Activated naive CD4-positive, alpha-beta T cell (primary cell): Measurements from ENCODE around the gene PILRB.

Source experiments
- DNase-seq, 4 experiments: peaks; one replicate each; lab custom pipeline; 2025; lab: John Stamatoyannopoulos, UW

The PILRB gene

DNA sequence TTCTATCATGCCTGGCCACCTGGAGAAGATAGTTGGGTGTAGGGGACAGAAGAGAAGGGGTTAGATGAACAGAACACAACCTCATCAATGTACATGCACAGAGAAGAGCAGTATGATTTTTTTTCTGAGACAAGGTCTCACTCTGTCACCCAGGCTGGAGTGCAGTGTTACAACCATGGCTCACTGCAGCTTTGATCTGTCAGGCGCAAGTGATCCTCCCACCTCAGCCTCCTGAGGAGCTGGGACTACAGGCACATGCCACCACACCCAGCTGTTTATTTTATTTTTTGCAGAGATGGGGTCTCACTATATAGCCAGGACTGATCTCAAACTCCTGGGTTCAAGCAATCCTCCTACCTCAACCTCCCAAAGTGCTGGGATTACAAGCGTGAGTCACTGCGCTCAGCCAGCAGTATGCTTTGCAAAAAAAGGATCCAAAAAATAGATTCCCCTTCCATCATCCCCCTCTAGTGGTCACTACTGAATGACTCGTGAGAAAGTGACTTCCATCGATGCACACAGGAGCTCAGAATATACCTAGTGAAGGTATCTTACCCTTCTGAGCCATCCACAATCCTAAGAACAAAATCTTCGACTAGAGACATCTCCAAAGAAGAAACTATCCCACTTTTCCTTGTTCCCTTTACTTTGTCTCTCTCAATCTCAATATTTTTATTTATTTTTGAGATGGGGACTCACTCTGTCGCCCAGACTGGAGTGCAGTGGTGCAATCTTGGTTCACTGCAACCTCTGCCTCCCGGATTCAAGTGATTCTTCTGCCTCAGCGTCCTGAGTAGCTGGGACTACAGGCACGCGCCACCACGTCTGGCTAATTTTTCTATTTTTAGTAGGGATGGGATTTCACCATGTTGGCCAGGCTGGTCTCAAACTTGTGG, 49.6 kb downstream of the PILRB start:
- no peak for DNase-seq

DNA sequence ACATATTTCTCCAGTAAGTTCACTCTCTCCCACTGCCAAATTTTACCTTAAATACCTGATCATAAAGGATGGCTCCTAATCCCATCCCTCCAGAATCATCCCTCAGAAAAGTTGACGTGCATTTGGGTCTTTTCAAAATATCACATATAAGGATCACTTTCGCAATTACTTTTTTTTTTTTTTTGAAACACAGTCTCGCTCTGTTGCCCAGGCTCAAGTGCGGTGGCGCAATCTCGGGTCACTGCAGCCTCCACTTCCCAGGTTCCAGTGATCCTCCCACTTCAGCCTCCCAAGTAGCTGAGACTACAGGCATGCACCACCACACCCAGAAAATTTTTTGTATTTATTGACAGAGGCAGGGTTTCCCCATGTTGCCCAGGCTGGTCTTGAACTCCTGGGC, 53.2 kb downstream of the PILRB start:
- DNase-seq, result no peak

DNA sequence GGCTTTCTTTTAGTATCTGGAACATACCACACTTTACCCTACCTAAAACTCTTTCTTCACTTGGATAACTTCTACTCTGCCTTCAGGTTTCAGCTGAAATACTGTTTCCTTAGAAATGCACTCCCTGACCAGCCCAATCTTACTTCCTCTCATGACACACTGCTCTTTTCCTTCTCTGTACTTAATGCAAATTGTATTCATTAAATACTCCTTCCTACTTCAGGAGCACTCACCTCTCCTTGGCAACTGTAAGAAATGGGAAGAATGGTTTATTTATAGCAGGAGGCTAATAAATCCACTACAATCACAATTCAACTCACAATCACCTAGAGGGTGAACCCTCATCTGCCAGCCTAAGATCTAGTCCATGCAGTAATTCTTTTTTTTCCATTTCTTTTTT, 55.4 kb downstream of the PILRB start:
- DNase-seq, result no peak

DNA sequence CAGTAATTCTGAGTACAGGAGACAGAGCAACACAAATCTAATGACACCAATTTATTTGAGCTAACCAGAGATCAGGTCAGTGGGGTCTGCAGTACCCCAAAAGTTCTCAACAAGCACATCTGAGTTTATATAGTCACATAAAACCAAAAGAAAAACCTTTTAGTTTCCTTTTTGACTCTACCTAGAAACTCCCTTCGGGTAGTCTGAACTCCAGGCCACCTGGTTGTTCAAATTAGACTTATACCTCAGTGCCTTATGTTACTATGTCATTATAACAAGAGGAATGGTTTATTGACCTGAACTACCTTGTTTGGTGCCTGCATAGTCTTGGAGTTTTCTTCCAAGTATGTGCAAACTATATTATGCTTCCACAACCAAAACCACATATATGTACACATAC, 56.0 kb downstream of the PILRB start:
- no peak for DNase-seq

DNA sequence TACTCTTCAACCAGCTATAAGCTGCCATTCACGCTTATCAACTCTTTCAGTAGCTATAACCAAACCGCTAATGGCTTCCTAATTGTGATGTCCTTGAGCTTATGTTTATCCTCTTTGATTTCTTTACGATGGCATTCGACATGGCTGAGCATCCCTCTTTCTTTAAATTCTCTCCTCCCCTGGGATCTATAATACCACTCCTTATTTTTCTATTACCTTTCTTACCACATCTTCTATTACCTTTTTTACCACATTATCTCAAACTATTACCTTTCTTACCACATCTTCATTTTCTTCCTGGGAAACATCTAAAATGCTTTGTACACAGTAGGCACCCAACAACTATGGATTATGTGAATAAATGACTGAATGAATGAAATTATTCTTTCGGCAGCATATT, 57.5 kb downstream of the PILRB start:
- no peak for DNase-seq
